ENCODE results near the gene ANKRD55.

The ANKRD55 gene

DNA sequence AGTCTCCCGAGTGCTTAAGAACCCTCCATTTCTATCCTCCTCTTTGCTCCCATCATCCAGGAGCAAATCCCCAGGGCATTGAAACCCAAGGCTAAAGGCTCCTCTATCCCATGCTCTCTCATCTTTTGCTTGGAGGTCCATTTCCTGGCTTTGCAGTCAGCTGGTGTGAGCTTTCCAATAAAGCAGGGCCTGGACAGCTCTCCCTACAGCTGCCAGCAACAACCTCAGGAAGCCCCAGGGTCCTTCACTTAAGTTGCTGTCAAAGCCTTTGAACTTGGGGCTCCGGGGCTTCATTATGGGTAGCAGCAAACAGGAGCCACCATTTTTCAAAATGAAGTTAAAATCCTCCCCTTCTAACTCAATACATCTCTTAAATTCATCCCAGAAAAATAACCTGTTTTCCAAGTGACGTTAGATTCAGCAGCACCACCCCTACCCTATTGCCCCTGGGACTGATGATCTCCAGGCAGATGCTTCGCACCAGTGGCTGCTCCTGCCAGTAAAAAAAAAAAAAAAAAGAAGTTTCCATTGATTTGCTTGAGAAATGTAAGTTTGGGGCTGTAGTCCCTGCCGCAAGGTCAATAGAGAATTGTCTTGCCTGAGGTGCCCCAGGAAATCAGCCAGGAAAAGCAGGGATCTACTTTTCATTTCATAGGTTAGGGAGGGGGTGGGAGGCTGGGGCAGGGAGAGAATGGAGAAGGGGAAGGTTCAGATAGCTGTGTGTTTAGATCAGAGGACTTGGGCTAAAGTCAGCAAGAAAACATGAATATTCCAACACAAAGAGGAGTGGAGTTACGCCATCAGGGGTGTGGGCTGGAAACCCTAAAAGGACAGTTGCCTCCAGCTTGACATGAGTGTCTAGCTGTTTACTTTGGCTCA lies 154.6 kb downstream of the ANKRD55 start:
- H3K4me3 Mint-ChIP-seq, result no peak overlapping the region
- no peaks in the 10 kb centered on the region for H3K9me3 Mint-ChIP-seq
- H3K27ac Mint-ChIP-seq, result no peak overlapping the region
- peaks cover 5% of the 10 kb centered on the region for H3K36me3 Mint-ChIP-seq (ENCODE audit: low read depth)
- no peaks in the 10 kb centered on the region for H3K27me3 Mint-ChIP-seq (ENCODE audit: low read depth)
- peaks cover 30% of the 10 kb centered on the region for H3K4me1 Mint-ChIP-seq (ENCODE audit: low read depth)

DNA sequence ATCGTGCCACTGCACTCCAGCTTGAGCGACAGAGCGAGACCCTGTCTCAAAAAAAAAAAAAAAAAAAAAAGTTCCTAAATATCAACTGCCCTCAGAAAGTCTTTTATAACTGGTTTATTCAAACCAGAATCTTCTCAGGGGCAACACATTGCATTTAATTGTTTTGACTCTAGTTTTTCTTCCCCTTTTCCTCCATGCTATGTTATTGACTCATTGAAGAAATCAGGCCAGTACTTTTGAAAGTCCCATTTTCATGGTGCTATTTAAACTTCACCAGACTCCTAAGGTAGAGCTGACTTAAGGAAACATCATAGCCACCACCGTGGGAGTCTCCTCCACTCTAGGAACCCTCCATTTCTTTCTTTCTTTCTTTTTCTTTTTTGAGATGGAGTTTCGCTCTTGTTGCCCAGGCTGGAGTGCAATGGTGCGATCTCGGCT lies 155.3 kb downstream of the ANKRD55 start:
- H3K9me3 Mint-ChIP-seq, result no peaks in the 10 kb centered on the region
- peaks cover 6% of the 10 kb centered on the region for H3K36me3 Mint-ChIP-seq (ENCODE audit: low read depth)
- no peak overlapping the region for H3K4me3 Mint-ChIP-seq
- peaks cover 35% of the 10 kb centered on the region for H3K4me1 Mint-ChIP-seq (ENCODE audit: low read depth)
- no peaks in the 10 kb centered on the region for H3K27me3 Mint-ChIP-seq (ENCODE audit: low read depth)
- no peak overlapping the region for H3K27ac Mint-ChIP-seq

DNA sequence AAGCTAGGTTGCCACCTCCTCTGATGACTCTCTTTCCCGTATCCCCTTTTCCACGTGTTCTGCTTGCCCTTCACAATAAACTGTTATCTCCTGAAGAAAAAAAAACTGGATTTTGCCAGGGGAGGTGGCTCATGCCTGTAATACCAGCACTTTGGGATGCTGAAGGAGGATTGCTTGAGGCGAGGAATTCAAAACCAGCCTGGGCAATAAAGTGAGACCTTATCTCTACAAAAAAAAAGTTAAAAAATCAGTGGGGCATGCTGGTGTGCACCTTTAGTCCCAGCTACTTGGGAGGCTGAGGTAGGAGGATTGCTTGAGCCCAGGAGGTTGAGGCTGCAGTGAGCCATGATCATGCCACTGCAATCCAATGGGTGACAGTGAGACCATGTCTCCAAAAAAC lies 156.6 kb downstream of the ANKRD55 start:
- H3K4me3 Mint-ChIP-seq, result no peak overlapping the region
- H3K27me3 Mint-ChIP-seq (ENCODE audit: low read depth), result no peaks in the 10 kb centered on the region
- peaks cover 31% of the 10 kb centered on the region for H3K4me1 Mint-ChIP-seq (ENCODE audit: low read depth)
- H3K9me3 Mint-ChIP-seq, result no peaks in the 10 kb centered on the region
- H3K36me3 Mint-ChIP-seq (ENCODE audit: low read depth), result peaks cover 6% of the 10 kb centered on the region
- H3K27ac Mint-ChIP-seq, result no peak overlapping the region

DNA sequence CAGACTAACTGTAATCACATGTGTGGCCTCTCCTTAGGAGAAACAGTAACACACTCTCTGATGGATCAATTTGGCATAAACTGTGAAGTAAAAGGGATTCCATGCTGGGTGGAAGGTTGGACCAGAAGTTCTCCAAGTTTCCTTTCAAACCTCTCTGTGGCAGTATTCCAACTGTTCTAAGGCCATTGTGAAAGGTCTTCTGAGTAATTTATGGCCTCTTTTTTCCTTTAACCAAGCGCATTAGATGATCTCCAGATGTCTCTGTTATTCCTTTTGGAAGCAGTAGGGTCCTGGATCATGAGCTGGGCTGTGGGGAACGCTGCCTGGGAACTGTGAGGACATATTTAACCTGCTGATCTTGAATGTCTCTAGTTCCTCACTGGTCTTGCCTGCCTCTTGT lies 157.8 kb downstream of the ANKRD55 start:
- no peak overlapping the region for H3K4me3 Mint-ChIP-seq
- H3K27me3 Mint-ChIP-seq (ENCODE audit: low read depth), result no peaks in the 10 kb centered on the region
- H3K36me3 Mint-ChIP-seq (ENCODE audit: low read depth), result peaks cover 3% of the 10 kb centered on the region
- H3K4me1 Mint-ChIP-seq (ENCODE audit: low read depth), result peaks cover 32% of the 10 kb centered on the region
- H3K9me3 Mint-ChIP-seq, result no peaks in the 10 kb centered on the region
- H3K27ac Mint-ChIP-seq, result no peak overlapping the region

DNA sequence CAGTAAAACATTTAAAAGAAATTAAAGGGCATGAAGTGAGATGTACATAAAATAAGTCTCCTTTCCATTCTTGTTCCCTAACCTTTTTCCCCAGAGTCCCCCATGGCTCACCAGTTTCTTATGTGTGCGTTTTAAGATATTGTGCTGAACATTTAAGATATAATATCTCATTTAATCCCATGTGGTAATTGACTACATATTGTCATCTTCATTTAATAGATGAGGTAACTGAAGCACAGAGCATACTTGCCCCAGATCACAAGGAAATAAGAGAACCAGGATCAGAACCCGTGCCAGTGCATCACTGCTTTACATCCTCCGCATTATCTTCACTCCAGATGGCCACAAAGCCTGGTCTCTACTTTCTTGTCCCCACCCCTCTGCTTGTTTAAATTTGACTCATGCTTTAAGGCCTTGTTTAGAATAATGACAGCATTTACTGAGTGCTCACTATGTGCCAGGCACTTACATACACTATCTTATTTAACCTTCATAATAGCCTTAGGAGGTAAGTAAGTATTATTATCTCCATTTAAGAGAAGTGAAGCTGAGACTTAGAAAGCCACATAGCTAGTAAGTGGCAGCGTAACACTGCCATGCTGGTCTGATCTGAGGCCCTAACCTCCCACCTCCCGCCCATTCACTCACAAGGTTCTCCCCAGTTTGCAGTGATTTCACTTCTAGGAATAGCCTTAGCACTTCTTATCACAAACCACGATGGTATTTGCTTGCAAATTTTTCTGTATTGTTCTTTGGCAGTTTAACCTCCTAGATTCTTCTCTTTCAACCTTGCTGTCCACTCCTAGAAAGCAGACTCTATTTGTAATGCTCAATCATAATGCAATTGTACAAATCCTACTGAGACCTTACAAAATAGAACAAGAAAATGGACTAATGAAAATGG lies 160.0 kb downstream of the ANKRD55 start:
- Mint-ChIP-seq H3K27ac (no peak overlapping the region), H3K36me3 (ENCODE audit: low read depth) (peaks cover 2% of the 10 kb centered on the region), H3K9me3 (no peaks in the 10 kb centered on the region), H3K4me3 (no peak overlapping the region), H3K27me3 (ENCODE audit: low read depth) (no peaks in the 10 kb centered on the region), H3K4me1 (ENCODE audit: low read depth) (peaks cover 40% of the 10 kb centered on the region)

DNA sequence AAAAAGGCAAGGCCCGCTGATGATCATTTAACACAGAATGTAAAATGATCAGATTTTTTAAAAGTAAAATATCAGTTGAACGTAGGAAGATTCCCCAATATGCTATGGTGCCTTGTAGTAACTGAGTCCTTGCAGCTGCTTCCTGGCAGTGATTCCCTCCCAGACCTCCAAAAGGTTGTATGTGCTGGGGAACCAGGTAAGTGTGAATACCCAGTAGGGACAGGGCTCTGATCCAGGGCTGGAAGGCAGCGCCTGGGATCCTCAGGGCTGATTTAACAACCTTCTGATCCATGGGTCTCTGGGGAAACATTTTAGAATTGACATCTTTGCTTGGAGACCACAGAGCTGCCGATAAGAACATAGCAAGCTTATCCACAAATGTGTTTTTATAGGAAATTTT lies 161.7 kb downstream of the ANKRD55 start:
- Mint-ChIP-seq H3K27me3 (ENCODE audit: low read depth) (no peaks in the 10 kb centered on the region), H3K9me3 (no peaks in the 10 kb centered on the region), H3K36me3 (ENCODE audit: low read depth) (peaks cover 2% of the 10 kb centered on the region), H3K27ac (peak overlapping the region; percentile 24), H3K4me1 (ENCODE audit: low read depth) (peaks cover 47% of the 10 kb centered on the region), H3K4me3 (peak overlapping the region; percentile 10)

DNA sequence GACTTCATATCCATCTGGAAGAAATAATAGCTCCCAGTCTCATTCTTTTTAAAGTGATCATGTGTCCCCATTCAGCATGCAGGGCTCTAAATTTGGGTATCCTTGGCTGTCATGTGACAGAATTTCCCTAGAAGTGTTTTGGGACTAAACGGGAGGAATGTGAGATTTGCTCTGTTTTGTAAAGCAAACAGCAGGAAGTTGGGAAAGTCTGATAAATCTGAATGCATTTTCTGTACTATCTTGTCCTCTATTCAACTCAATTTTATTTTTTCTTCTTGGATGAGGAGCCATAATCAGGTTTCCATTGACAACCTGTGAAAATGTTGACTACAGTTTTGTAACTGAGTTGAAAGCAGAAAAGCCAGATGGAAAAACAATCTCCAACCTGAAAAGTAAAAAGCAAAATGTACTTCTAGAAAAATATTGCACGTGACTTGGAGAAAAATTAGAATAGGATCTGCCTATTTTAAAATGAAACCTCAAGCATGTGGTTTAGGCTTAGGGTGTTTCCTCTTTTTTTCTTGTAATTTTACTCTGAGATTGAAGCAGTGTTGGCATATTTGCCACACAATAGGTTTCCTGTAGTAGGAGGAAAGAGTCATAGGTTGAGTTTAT lies 162.2 kb downstream of the ANKRD55 start:
- H3K27ac Mint-ChIP-seq, result peak overlapping the region; percentile 24
- H3K27me3 Mint-ChIP-seq (ENCODE audit: low read depth), result no peaks in the 10 kb centered on the region

DNA sequence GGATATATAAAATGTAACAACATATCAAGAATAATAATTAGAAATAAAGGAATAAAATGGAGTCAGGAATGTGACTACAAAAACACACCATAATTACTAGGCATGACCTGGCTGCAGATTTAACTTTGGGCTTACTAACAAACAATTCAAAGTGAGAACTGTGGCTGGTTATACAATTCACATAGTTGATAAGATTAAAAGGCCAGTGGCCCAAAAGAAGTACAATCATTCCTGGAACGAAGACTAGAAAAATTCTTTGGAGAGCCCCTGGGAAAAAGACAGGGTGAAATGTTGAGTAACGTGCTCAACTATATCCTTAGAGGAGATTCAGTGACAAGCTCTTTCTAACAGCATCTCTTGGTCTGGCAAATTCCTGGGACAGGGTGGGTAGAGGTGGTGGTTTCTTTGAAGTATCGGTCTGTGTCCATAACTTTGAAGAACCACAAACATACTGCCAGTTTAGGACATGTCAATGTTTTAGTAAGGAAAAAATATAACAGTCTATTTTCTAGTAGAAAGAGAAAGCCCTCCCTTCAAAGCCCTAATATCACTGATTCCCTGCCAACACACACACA lies 163.4 kb downstream of the ANKRD55 start:
- Mint-ChIP-seq H3K36me3 (ENCODE audit: low read depth) (peaks cover 2% of the 10 kb centered on the region), H3K4me1 (ENCODE audit: low read depth) (peaks cover 48% of the 10 kb centered on the region), H3K9me3 (no peaks in the 10 kb centered on the region)

More for the DNA sequence above, 162.2 kb downstream of the ANKRD55 start:
- peaks cover 47% of the 10 kb centered on the region for H3K4me1 Mint-ChIP-seq (ENCODE audit: low read depth)
- H3K36me3 Mint-ChIP-seq (ENCODE audit: low read depth), result peaks cover 2% of the 10 kb centered on the region
- no peaks in the 10 kb centered on the region for H3K9me3 Mint-ChIP-seq
- H3K4me3 Mint-ChIP-seq, result peak overlapping the region; percentile 10

DNA sequence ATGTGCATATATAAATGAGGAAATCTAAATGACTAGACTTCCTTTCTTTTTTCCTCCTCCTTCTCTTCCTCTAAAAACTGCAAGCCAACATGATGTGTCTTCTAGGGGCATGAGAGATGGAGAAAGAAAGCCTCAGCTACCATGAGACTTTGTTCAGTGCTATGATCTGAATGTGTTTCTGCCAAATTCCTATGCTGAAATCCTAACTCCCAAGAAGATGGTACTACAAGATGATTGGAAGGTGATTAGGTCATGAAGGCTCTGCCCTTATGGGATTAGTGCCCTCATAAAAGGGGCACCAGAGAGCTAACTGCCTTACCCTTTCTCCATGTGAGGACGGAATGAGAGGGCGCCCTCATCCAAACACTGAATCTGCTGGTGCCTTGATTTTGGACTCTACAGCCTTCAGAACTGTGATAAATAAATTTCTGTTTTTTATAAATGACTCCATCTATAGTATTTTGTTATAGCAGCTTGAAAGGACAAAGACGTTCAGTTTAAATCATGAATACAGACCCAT lies 166.1 kb downstream of the ANKRD55 start:
- H3K36me3 Mint-ChIP-seq (ENCODE audit: low read depth), result no peaks in the 10 kb centered on the region
- H3K4me3 Mint-ChIP-seq, result no peak overlapping the region
- no peaks in the 10 kb centered on the region for H3K9me3 Mint-ChIP-seq
- peaks cover 41% of the 10 kb centered on the region for H3K4me1 Mint-ChIP-seq (ENCODE audit: low read depth)
- no peak overlapping the region for H3K27ac Mint-ChIP-seq
- peaks cover 2% of the 10 kb centered on the region for H3K27me3 Mint-ChIP-seq (ENCODE audit: low read depth)

More for the DNA sequence above, 163.4 kb downstream of the ANKRD55 start:
- Mint-ChIP-seq H3K4me3 (no peak overlapping the region), H3K27me3 (ENCODE audit: low read depth) (no peaks in the 10 kb centered on the region), H3K27ac (no peak overlapping the region)

DNA sequence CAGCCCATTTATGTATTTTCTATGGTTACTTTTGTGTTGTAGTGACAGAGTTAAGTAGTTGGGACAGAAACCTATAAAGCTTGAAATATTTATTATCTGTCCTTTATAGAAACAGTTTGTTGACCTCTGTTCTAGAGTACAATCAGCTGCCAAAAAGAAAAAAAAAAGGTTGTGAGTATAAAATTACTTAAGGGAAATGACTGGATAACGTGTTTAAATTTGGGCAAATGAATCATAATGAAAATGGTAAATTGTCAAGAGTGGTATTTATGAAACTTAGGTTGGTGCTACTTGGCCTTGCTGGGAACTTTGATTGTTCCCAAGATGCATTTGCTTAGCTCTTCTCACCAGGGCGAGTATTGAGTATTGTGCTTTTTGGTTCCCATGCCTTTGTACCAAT lies 168.1 kb downstream of the ANKRD55 start:
- H3K4me3 Mint-ChIP-seq, result no peak overlapping the region
- peaks cover 31% of the 10 kb centered on the region for H3K4me1 Mint-ChIP-seq (ENCODE audit: low read depth)
- no peak overlapping the region for H3K27ac Mint-ChIP-seq
- peaks cover 1% of the 10 kb centered on the region for H3K36me3 Mint-ChIP-seq (ENCODE audit: low read depth)
- peaks cover 6% of the 10 kb centered on the region for H3K27me3 Mint-ChIP-seq (ENCODE audit: low read depth)
- no peaks in the 10 kb centered on the region for H3K9me3 Mint-ChIP-seq

DNA sequence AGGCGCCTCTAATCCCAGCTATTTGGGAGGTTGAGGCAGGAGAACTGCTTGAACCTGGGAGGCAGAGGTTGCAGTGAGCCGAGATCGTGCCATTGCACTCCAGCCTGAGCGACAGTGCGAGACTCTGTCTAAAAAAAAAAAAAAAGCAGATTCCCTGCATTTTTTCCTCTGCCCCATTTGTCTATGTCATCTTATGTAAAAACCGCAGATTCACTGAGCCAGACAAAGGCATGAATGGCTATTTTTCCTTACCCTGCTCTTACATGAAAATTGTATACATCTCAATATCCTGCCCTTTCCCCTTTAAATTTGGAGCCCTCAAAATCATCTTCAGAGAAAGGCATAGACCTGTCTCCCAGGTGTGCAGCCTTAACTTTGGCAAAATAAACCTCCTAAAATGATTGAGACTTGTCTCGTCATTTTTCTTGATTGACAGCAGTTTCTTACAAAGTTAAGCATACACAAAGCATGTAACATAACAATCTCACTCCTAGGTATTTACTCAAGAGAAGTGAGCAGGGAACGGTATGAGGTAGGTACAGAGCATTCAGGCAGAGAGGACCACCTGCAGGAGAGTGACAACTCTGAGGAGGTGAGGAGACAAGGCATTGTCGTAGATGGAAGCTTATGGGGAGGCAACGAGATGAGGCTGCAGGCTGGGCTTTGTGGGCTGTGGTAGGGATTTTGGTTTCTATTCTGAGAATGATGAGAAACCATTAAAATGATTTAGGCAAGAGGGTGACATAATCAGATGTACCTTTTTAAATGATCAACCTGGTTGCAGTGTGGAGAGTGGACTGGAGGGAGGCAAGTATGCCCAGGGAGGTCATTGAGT lies 172.6 kb downstream of the ANKRD55 start:
- Mint-ChIP-seq H3K27ac (peak overlapping the region; percentile 27), H3K27me3 (ENCODE audit: low read depth) (peaks cover 6% of the 10 kb centered on the region), H3K36me3 (ENCODE audit: low read depth) (peaks cover 1% of the 10 kb centered on the region), H3K4me3 (peak overlapping the region; percentile 16), H3K9me3 (no peaks in the 10 kb centered on the region), H3K4me1 (ENCODE audit: low read depth) (peaks cover 39% of the 10 kb centered on the region)

DNA sequence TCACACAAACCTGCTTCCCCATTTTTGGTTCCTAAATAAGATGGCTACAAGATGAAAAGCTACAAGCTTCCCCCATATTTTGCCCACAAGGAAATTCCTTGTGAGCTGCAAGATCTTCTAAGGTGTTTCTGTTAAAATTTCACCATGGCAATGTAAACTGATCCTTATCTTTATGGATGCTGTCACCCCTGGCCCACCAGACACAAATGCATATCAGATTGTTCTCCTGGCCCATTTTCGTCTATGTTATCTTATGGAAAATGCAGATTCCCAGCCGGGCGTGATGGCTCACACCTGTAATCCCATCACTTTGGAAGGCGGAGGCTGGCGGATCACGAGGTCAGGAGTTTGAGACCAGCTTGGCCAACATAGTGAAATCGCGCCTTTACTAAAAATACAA lies 173.3 kb downstream of the ANKRD55 start:
- Mint-ChIP-seq H3K4me1 (ENCODE audit: low read depth) (peaks cover 43% of the 10 kb centered on the region), H3K4me3 (no peak overlapping the region), H3K27me3 (ENCODE audit: low read depth) (peaks cover 11% of the 10 kb centered on the region), H3K27ac (no peak overlapping the region), H3K9me3 (no peaks in the 10 kb centered on the region), H3K36me3 (ENCODE audit: low read depth) (peaks cover 1% of the 10 kb centered on the region)

DNA sequence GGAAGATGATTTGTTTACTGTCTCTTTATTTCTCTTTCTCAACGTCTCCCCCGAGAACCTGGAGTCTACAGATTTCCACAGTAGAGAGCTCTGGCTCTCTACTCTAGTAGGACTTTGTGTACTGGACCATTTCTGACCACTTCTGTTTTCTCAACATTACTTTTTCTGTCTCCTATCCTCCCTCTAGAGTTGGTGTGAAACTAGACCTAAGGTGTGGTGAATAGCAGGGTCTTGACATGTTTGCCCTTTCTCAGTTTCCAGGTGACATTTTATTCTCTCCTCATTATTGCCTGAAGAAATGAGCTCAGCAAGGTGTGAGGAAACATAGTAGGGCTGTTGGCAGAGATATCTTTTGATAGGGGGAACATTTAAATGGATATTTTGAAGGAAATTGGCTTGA lies 176.3 kb downstream of the ANKRD55 start:
- peaks cover 16% of the 10 kb centered on the region for H3K9me3 Mint-ChIP-seq
- H3K27me3 Mint-ChIP-seq (ENCODE audit: low read depth), result peaks cover 8% of the 10 kb centered on the region
- H3K36me3 Mint-ChIP-seq (ENCODE audit: low read depth), result peaks cover 9% of the 10 kb centered on the region
- peak overlapping the region; percentile 9 for H3K27ac Mint-ChIP-seq
- H3K4me3 Mint-ChIP-seq, result no peak overlapping the region
- H3K4me1 Mint-ChIP-seq (ENCODE audit: low read depth), result peaks cover 41% of the 10 kb centered on the region
